GM23248 (cell line): ENCODE data around the gene SLC7A4. TPM values are rescaled to one million over a fixed set of nuclear protein-coding genes. Genes with fewer than 3 reads are reported as not detected.

Experiments
- DNase-seq: peaks from one replicate; pipeline ENCODE4 v3.0.0-alpha.2; 2015
- H2AFZ ChIP-seq: fragments of 200-600 bp; sonication (generic); 2 replicates; pipeline ENCODE4 v1.6.1; 2016; ENCODE audit warnings: antibody characterized with exemption
- H3F3A ChIP-seq: fragments of 200-600 bp; sonication (generic); 2 replicates; pipeline ENCODE4 v1.6.1; 2016; ENCODE audit warnings: mild to moderate bottlenecking, antibody characterized with exemption, mixed run types; ENCODE audit not compliant: insufficient read depth
- H3K27ac ChIP-seq: fragments of 200-600 bp; sonication (generic); 2 replicates; pipeline ENCODE4 v1.5.1; 2016; ENCODE audit warnings: mild to moderate bottlenecking
- H3K27me3 ChIP-seq: fragments of 200-600 bp; sonication (generic); replicated peaks from 2 replicates; pipeline ENCODE4 v1.6.1; 2016; ENCODE audit warnings: mild to moderate bottlenecking; ENCODE audit not compliant: insufficient read depth
- H3K36me3 ChIP-seq: fragments of 200-600 bp; sonication (generic); 2 replicates; pipeline ENCODE4 v1.6.1; 2016; ENCODE audit warnings: low read depth, mild to moderate bottlenecking
- H3K4me1 ChIP-seq: fragments of 200-600 bp; sonication (generic); 2 replicates; pipeline ENCODE4 v1.6.1; 2016; ENCODE audit warnings: mild to moderate bottlenecking; ENCODE audit not compliant: insufficient read depth
- H3K4me2 ChIP-seq: fragments of 200-600 bp; sonication (generic); one replicate; pipeline ENCODE4 v1.6.1; 2016; ENCODE audit warnings: mild to moderate bottlenecking; ENCODE audit not compliant: unreplicated experiment
- H3K4me3 ChIP-seq: fragments of 200-600 bp; sonication (generic); 2 replicates; pipeline ENCODE4 v1.5.1; 2016; ENCODE audit warnings: mild to moderate bottlenecking
- H3K79me2 ChIP-seq: fragments of 200-600 bp; sonication (generic); 2 replicates; pipeline ENCODE4 v1.6.1; 2016; ENCODE audit warnings: mild to moderate bottlenecking; ENCODE audit not compliant: insufficient read depth
- H3K9ac ChIP-seq: fragments of 200-600 bp; sonication (generic); 2 replicates; pipeline ENCODE4 v1.6.1; 2016; ENCODE audit warnings: mild to moderate bottlenecking
- H3K9me2 ChIP-seq: fragments of 200-600 bp; sonication (generic); 2 replicates; pipeline ENCODE4 v1.6.1; 2016; ENCODE audit warnings: mixed run types, mild to moderate bottlenecking, moderate library complexity; ENCODE audit not compliant: insufficient read depth
- H3K9me3 ChIP-seq: fragments of 200-600 bp; sonication (generic); one replicate; pipeline ENCODE4 v1.6.1; 2017; ENCODE audit warnings: low read depth
- H4K20me1 ChIP-seq: fragments of 200-600 bp; sonication (generic); 2 replicates; pipeline ENCODE4 v1.6.0; 2016; ENCODE audit not compliant: insufficient read depth
- EZH2 ChIP-seq: fragments of 200-600 bp; sonication (generic); IDR thresholded peaks from 2 replicates; pipeline ENCODE4 v1.6.1; 2018; ENCODE audit warnings: antibody characterized with exemption, mild to moderate bottlenecking; ENCODE audit not compliant: insufficient read depth, poor library complexity, severe bottlenecking
- EZH2phosphoT487 ChIP-seq: fragments of 200-600 bp; sonication (generic); IDR thresholded peaks from 2 replicates; pipeline ENCODE4 v1.6.1; 2018; ENCODE audit warnings: antibody characterized with exemption, moderate library complexity, mild to moderate bottlenecking, low read depth; ENCODE audit not compliant: insufficient read depth
- WGBS, 2 experiments: methylation state at CpG; one replicate each; pipeline ENCODE4 v1.1.6; 2015 to 2017; ENCODE audit warnings: low lambda C conversion rate in 2 of 2, low coverage in 1 of 2; ENCODE audit errors: missing lambda C conversion rate in 2 of 2; 5-methylcytosine and 5-hydroxymethylcytosine counted together
- in situ Hi-C: fragments of 300-500 bp; cut with MboI; formaldehyde crosslinking; loops from 2 replicates; pipeline ENCODE4 v1.15.0; 2020
- polyA plus RNA-seq: library from polyadenylated mRNA; unstranded; fragments of >200 nt; fragmentation: Nextera tagmentation; extraction: Ambion mirVana; gene quantifications from 2 replicates; pipeline ENCODE4 v1.2.1, GENCODE V29; 2016
- total RNA-seq: library from RNA; depleted of rRNA; stranded (reverse); fragments of >200 nt; shearing (Covaris generic); gene quantifications from 2 replicates; pipeline ENCODE4 v1.2.3, GENCODE V29; 2014

Gene SLC7A4
- total and polyA plus RNA-seq, 2 experiments from 2014 or later = not detected

- Histone ChIP-seq H3K9me3 (no peaks in the 10 kb centered on the region), H3F3A (peaks cover 4% of the 10 kb centered on the region; the same call in 1 of the 2 replicates), H3K4me3 (no peak overlapping the region), H3K4me2 (no peak overlapping the region), H3K4me1 (peaks cover 4% of the 10 kb centered on the region), H3K36me3 (no peaks in the 10 kb centered on the region), H3K9ac (no peak overlapping the region), H3K27ac (no peak overlapping the region), H4K20me1 (no peaks in the 10 kb centered on the region), H2AFZ (no peak overlapping the region), H3K27me3 (no peaks in the 10 kb centered on the region), H3K79me2 (no peaks in the 10 kb centered on the region), H3K9me2 (no peaks in the 10 kb centered on the region)
- DNase-seq = no peak
- in situ Hi-C loops = loop anchor here (25.0 kb wide), 1 partner anchor 483 kb away; the partner anchor contains the start of genes RIMBP3C and UBE2L3
- 86 to 88% methylated on average over 7 to 11 of the region's 11 CpGs for WGBS, 2 experiments
- TF ChIP-seq EZH2 = no peak
- TF ChIP-seq EZH2phosphoT487 = no peak
Measured at GRCh38 chr22:21078916-21079315, 46.6 kb upstream of the SLC7A4 start.

DNA sequence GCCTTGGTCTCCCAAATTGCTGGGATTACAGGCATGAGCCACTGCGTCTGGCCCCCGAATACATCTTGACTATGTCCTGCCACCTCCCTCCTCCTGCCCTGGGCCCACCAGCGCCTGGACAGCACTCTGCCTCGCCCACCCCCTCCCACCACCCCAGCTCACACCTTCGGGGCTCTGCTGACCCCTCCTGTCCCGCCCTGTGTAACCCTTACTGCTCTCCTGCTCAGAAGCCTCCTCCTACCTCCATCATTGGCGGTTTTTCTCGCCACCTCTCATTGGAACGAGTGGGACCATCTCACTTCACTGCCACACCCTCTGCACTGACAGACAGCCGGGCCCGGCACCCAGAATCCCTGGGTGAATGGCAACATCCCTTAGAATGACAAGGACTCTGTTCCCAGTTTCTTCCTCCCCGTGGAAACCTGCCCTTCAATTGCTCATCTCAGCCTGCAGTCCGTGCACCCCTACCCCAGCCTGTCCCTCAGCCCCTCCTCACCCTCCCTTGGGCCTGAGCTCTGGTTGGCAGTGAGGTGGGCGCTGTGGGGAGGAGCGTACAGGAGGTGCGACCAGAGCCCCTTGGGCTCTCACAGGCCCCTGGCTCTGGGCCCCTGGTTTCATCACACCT, 45.6 kb upstream of the SLC7A4 start:
- Histone ChIP-seq H4K20me1 (no peaks in the 10 kb centered on the region), H3K4me3 (no peak overlapping the region), H3K9me2 (no peaks in the 10 kb centered on the region), H3K79me2 (no peaks in the 10 kb centered on the region), H3K27me3 (no peaks in the 10 kb centered on the region), H3K27ac (no peak overlapping the region), H3K9me3 (no peaks in the 10 kb centered on the region), H3K9ac (no peak overlapping the region), H3K4me2 (no peak overlapping the region), H3F3A (peaks cover 10% of the 10 kb centered on the region; the same call in 1 of the 2 replicates), H2AFZ (no peak overlapping the region), H3K36me3 (no peaks in the 10 kb centered on the region), H3K4me1 (peaks cover 10% of the 10 kb centered on the region)
- DNase-seq = no peak
- WGBS, 2 experiments = 70 to 82% methylated on average over 10 to 16 of the region's 16 CpGs
- no peak for TF ChIP-seq EZH2
- in situ Hi-C loops = loop anchor here (25.0 kb wide), 1 partner anchor 484 kb away; the partner anchor contains the start of genes RIMBP3C and UBE2L3

DNA sequence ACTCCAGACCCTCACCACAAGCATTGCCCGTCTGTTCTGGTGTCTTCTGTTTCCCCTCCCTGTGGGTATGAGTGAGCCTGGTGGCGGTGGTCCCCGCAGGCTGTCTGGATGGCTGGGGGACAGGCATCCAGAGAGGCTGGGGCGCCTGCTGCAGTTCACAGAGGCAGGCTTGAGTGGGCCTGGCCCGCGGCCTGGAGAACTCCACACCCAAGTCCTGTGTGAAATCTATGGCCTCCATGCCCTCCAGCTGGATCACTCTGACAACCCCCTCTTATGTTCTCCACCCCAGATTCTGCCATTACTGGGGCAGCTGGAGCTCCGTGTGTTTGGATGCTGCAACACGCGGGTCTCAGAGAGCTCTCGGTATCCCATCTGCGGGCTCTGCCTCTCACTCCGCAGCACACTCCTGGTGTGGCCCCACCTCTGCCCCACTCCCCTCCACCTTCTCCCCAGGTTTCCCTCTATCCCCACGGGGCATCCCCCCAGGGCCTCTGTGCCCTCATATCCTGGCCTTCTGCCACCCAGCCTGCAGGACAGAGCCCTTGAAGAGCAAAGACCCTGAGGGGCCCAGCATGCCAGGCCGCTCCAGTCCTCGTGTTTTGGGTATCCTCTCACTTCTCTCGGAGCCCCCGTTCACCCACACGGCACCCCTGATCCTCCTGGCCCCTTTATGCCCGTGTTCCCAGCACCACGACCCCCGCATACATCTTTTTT, 44.7 kb upstream of the SLC7A4 start:
- H2AFZ ChIP-seq = no peak overlapping the region
- H3K9ac ChIP-seq = no peak overlapping the region
- H3K9me2 ChIP-seq = no peaks in the 10 kb centered on the region
- H3F3A ChIP-seq = peaks cover 10% of the 10 kb centered on the region; the same call in 1 of the 2 replicates
- TF ChIP-seq EZH2 = no peak
- no peak for TF ChIP-seq EZH2phosphoT487
- in situ Hi-C loops = loop anchor here (25.0 kb wide), 1 partner anchor 485 kb away; the partner anchor contains the start of genes RIMBP3C and UBE2L3
- no peaks in the 10 kb centered on the region for H4K20me1 ChIP-seq
- no peak for DNase-seq
- no peaks in the 10 kb centered on the region for H3K79me2 ChIP-seq
- H3K4me1 ChIP-seq = peaks cover 10% of the 10 kb centered on the region
- no peaks in the 10 kb centered on the region for H3K9me3 ChIP-seq
- no peak overlapping the region for H3K4me3 ChIP-seq
- WGBS, 2 experiments = 88% methylated on average over 17 to 21 of the region's 21 CpGs
- H3K36me3 ChIP-seq = no peaks in the 10 kb centered on the region
- no peak overlapping the region for H3K4me2 ChIP-seq
- no peak overlapping the region for H3K27ac ChIP-seq
- no peaks in the 10 kb centered on the region for H3K27me3 ChIP-seq

DNA sequence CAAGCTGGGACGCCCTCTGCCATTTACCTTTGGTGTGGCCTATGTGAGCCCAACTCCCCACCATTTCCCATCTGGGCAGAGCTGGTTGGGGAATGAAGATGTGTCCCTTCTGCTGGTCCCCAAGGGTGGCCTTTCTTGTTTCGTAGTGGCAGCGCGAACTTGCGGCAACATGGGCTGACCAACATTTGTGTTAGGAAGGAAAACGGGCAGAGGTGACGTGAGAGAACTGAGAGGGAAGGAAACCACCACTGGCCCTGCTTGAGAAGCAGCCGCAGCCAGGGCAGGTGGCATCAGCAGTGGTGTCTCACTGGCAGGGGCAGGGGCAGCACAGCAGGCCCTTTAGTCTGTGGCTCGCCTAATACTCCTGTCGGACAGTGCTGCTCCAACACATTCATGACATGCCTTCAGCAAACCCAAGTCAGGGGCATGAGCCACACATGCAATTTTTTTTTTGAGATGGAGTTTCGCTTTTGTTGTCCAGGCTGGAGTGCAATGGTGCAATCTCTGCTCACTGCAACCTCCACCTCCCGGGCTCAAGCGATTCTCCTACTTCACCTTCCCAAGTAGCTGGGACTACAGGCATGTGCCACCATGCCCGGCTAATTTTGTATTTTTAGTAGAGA, 43.3 kb upstream of the SLC7A4 start:
- Histone ChIP-seq H3K27me3 (no peaks in the 10 kb centered on the region), H3K4me2 (no peak overlapping the region), H4K20me1 (no peaks in the 10 kb centered on the region), H3K9me2 (no peaks in the 10 kb centered on the region), H3F3A (peaks cover 10% of the 10 kb centered on the region; the same call in 1 of the 2 replicates), H3K9ac (no peak overlapping the region), H3K36me3 (no peaks in the 10 kb centered on the region), H3K4me3 (no peak overlapping the region), H3K9me3 (no peaks in the 10 kb centered on the region), H3K79me2 (no peaks in the 10 kb centered on the region), H2AFZ (no peak overlapping the region), H3K27ac (no peak overlapping the region), H3K4me1 (peaks cover 10% of the 10 kb centered on the region)
- WGBS, 2 experiments = 91 to 92% methylated on average over 13 to 14 of the region's 14 CpGs
- in situ Hi-C loops = loop anchor here (25.0 kb wide), 1 partner anchor 487 kb away; the partner anchor contains the start of genes RIMBP3C and UBE2L3
- TF ChIP-seq EZH2 = no peak
- no peak for TF ChIP-seq EZH2phosphoT487
- no peak for DNase-seq
